GM12891 (cell line): ENCODE measurements around the gene ENAH.
"Not testable (repeated sequence)": the region's sequence is repeated elsewhere in the genome, so short reads cannot be mapped to it uniquely, and the experiment has no call there.

Experiments
- DNase-seq: peaks from one replicate; pipeline ENCODE4 v3.0.0; 2011; ENCODE audit warnings: low spot score; ENCODE audit not compliant: insufficient read length
- FAIRE-seq: peaks from 2 replicates; lab custom pipeline; 2011; peaks lifted over from hg19 to GRCh38; lab: Jason Lieb, UNC
- PAX5 ChIP-seq: IDR thresholded peaks from 2 replicates; pipeline ENCODE4 v1.6.1; 2011; ENCODE audit warnings: low read length, moderate library complexity, mild to moderate bottlenecking; ENCODE audit not compliant: insufficient read depth, severe bottlenecking
- POLR2A ChIP-seq: IDR thresholded peaks from 2 replicates; pipeline ENCODE4 v1.6.1; 2011; ENCODE audit warnings: low read depth, low read length, control low read depth
- POLR2AphosphoS5 ChIP-seq: IDR thresholded peaks from 2 replicates; pipeline ENCODE4 v1.6.1; 2011; ENCODE audit warnings: low read depth, low read length, control low read depth
- POU2F2 ChIP-seq: IDR thresholded peaks from 2 replicates; pipeline ENCODE4 v1.6.1; 2011; ENCODE audit warnings: low read depth, mild to moderate bottlenecking, control low read depth, low read length, moderate library complexity
- SPI1 ChIP-seq: IDR thresholded peaks from 2 replicates; pipeline ENCODE4 v1.6.1; 2011; ENCODE audit warnings: low read depth, low read length, control low read depth
- TAF1 ChIP-seq: IDR thresholded peaks from 2 replicates; pipeline ENCODE4 v1.6.1; 2011; ENCODE audit warnings: low read depth, low read length, control low read depth

The ENAH gene

DNA sequence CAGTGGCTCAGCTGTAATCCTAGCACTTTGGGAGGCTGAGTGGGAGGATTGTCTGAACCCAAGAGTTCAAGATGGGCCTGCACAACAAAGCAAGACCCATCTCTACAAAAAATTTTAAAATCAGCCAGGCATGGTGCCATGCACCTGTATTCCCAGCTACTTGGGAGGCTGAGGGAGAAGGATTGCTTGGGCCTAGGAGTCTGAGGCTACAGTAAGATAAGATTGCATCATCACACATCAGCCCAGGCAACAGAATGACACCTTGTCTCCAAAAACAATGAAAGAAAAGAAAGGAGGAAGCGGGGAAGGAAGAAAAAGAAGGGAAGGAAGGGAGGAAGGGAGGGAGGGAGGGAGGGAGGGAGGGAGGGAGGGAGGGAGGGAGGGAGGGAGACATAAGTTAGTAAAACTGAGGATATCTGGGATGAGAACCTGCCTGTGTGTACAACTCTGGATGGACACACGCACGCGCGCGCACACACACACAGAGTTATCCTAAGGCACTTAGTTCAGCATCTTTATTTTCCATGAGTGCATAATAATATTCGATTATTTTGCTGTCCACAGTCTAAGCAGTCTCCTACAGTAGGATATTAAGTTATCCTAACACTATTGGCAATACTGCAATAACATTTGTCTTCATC, 132.2 kb downstream of the ENAH start:
- FAIRE-seq: no peak
- no peak for TF ChIP-seq POU2F2
- DNase-seq: no peak

DNA sequence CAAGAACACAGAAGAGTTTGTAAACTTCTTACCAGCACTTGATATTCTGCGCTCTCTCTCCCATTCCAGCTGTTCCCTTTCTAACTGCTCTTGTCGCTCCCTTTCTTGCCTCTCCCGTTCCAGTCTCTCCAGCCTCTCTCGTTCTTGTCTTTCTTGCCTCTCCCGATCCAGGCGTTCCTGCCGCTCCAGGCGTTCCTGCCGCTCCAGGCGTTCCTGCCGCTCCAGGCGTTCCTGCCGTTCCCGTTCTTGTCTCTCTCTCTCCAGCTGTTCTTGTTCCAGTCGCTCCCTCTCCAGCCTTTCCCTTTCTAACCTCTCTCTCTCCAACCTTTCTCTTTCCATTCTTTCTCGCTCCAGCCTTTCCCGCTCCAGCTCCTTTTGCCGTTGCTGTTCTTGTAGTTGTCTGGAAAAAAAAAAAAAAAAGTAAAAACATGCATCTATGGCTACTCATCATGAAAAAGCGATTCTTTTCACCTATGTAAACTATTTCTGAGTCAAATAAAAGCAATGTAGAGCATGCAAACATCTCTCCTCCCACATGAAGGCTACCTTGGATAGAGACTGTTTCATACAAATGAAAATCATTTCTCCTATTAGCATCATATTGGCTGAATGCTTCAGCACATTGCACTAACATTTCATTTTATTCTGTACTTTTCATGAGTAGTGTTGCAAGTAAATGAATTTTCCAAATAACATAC, 133.6 kb downstream of the ENAH start:
- DNase-seq (no peak), FAIRE-seq (no peak)
- TF ChIP-seq POLR2AphosphoS5 (no peak), TAF1 (no peak), PAX5 (no peak), POU2F2 (no peak), POLR2A (no peak), SPI1 (no peak)

DNA sequence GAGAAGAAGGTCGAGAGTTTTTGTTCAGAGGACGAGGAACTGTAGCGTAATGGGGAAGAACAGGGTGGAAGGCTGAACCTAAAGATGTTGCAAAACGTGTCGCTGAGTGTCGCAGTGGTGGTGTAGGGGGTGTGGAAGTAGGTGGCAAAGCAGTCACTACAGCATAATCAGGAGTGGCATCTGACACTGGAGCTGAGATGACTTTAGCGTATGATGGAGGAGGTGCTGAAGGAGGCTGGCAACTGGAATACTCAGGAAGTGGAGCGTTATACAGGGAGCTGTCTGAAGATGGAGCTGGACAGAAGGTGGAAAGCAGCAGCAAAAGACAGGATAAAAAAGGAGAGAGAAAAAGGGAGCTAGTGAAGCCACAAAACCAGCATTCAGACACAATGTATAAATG, 135.2 kb downstream of the ENAH start:
- FAIRE-seq (no peak), DNase-seq (no peak)
- TF ChIP-seq POLR2A: no peak
- no peak for TF ChIP-seq SPI1
- no peak for TF ChIP-seq TAF1
- no peak for TF ChIP-seq PAX5
- TF ChIP-seq POLR2AphosphoS5: no peak
- no peak for TF ChIP-seq POU2F2

DNA sequence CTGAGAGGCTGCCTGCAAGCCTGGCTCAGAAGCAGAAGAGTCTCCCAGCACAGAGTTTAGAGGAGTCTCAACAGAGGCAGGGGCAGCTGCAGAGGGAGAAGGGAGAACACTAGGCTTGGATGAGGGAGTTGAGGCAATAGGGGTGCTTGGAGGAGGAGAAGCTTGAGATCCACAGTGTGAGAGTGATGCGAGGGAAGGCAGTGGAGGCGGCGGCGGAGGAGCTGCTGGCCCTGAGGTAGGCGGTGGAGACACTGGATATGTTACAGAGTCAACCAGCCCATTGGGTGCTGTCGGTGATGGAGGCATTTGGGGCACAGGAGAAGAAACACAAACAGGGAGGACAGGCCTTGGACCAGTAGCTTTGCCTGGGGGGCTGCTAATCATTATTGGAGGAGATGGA, 135.7 kb downstream of the ENAH start:
- DNase-seq: no peak
- FAIRE-seq: no peak
- TF ChIP-seq POLR2AphosphoS5 (no peak), PAX5 (no peak), TAF1 (no peak), POLR2A (no peak), SPI1 (no peak), POU2F2 (no peak)

GRCh38 chr1:225514671-225515081, 138.2 kb downstream of the ENAH start:
- no peak for FAIRE-seq
- no peak for TF ChIP-seq POU2F2
- no peak for TF ChIP-seq PAX5
- no peak for TF ChIP-seq TAF1
- TF ChIP-seq POLR2AphosphoS5: no peak
- TF ChIP-seq SPI1: no peak

DNA sequence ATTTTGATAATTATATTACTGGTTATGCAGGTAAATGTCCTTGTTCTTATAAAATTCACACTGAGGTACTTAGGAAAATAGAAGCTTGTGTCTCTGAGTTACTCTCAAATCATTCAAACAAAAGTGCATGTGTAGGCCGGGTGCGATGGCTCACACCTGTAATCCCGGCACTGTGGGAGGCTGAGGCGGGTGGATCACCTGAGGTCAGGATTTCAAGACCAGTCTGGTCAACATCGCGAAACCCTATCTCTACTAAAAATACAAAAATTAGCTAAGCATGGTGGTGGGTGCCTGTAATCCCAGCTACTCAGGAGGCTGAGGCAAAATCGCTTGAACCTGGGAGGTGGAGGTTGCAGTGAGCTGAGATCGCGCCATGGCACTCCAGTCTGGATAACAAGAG, 139.3 kb downstream of the ENAH start:
- not testable (repeated sequence) for FAIRE-seq, DNase-seq

More at GRCh38 chr1:225514671-225515081, 138.2 kb downstream of the ENAH start:
- no peak for DNase-seq

GRCh38 chr1:225511828-225512381, 141.0 kb downstream of the ENAH start:
- DNase-seq (no peak), FAIRE-seq (no peak)
- TF ChIP-seq POLR2AphosphoS5: no peak

DNA sequence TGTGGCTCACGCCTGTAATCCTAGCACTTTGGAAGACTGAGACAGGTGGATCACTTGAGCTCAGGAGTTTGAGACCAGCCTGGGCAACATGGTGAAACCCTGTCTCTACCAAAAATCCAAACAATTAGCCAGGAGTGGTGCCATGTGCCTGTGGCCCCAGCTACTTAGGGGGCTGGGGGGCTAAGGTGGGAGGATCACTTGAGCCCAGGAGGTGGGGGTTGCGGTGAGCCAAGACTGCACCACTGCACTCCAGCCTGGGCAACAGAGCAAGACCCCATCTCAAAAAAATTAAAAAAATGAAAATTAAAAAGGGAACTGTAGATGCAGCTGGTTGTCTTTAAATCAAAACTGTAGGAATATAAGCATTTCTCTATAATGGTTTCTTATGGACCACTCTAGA, 142.2 kb downstream of the ENAH start:
- not testable (repeated sequence) for DNase-seq, FAIRE-seq

DNA sequence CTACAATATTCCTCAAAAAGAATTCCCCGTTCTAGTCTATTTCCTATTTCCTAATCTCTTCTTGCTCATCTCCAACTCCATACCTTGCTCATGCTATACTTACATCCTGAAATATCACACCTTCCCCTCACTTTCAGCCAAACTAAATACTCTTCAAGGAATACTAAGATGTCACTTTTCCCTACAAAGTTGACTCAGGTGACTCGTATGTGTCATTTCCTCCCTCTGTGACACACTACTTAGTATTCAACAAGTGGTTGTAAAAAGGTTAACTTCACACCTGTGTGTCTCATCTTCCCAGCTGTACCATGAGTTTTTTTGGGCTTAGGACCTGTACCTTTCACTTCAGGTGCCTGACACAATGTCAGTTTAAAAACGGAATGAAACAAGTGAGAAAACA, 143.2 kb downstream of the ENAH start:
- no peak for FAIRE-seq
- no peak for DNase-seq

DNA sequence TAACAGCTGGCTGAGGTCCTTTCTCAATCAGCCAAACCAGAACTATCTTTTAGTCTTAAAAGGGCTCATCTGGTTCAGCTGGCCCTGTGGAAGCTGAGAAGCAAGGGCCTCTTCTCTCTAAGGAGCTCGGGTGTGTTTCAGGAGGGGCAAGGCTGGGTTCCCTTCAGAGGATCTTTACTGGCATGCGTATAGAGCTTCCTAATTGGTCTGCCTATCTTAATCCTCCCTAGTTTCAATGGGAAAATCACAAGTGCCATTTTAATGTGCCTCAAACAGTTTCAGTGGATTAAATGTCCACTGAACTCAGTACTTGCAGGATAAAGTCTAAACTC, 143.6 kb downstream of the ENAH start:
- DNase-seq (no peak), FAIRE-seq (no peak)
- no peak for TF ChIP-seq POLR2A
- no peak for TF ChIP-seq POLR2AphosphoS5
- no peak for TF ChIP-seq TAF1

More for the DNA sequence above, 143.2 kb downstream of the ENAH start:
- TF ChIP-seq TAF1 (no peak), POLR2A (no peak), POU2F2 (no peak), POLR2AphosphoS5 (no peak), SPI1 (no peak), PAX5 (no peak)

DNA sequence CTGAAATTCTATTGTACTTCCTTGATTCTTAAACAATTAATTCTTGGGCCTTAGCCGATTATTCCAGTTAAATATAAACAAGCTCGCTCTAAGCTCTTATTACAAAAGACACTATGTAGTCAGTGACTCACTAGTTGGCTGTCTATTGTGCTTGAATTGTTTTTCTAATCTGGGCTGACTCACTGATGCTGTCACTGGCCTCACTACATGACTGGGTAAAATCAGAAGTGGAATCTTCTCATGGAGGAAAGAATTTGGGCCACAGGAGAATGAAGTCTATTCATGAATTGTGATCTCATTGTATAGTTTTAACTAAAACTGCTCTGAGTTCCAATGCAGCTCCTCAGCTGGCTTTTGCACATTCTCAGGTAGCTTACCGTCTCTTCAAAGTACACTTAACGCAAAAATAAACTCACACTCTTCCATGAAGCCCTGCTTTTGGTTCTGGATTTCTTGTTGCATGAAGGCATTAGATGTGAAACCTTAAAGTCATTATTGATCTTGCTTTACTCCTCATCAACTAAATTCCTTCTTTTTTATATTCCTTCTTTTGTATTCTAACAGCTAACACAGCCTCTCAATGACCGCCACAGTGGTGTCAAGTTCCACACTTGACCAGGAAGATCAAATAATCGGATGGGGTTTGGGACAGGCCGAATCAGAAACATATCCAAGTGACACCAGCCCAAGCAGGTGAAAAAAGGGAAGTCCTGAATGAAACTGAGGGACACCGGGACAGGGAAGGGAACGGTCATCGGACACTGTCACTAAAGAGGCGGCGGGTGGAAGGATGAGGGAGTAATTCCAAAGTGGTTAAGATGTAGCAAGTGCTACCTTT, 144.2 kb downstream of the ENAH start:
- DNase-seq (no peak), FAIRE-seq (no peak)
- TF ChIP-seq POLR2AphosphoS5 (no peak), POU2F2 (no peak)
